HepG2 (cell line): ENCODE data around the gene CSK. TPM values are rescaled to one million over a fixed set of nuclear protein-coding genes. Genes with fewer than 3 reads are reported as not detected.

ENCODE experiments used
- ATAC-seq: fragments of 200-7000 bp; cut with Tn5 transposase; 3 replicates; pipeline ENCODE4 v1.9.1; 2020; ENCODE audit warnings: mild to moderate bottlenecking, moderate library complexity
- BruUV-seq: library from RNA; stranded (reverse); fragments of 400-500 nt; replicated peaks from 2 replicates; lab custom pipeline; 2021; lab: Mats Ljungman, UMichigan
- CTCF ChIA-PET: fragments of 300-600 bp; formaldehyde crosslinking; extraction: SDS; loops from one replicate; lab custom pipeline; 2021; ENCODE audit warnings: low total read pairs, inconsistent platforms, low intra/inter-chr PET ratio; lab: Yijun Ruan, JAX
- POLR2A ChIA-PET: fragments of 350-600 bp; sonication (Branson Sonifier 250); formaldehyde crosslinking; loops from one replicate; lab custom pipeline; 2020; ENCODE audit warnings: antibody characterized with exemption, inconsistent platforms; lab: Yijun Ruan, JAX
- DNase-seq: peaks from one replicate; pipeline ENCODE4 v3.0.0-alpha.2; 2015; ENCODE audit warnings: low spot score
- FAIRE-seq: peaks from 3 replicates; lab custom pipeline; 2011; peaks lifted over from hg19 to GRCh38; lab: Jason Lieb, UNC
- H2AFZ ChIP-seq: one replicate; pipeline ENCODE4 v1.6.1; 2011; ENCODE audit warnings: low read length, inconsistent platforms
- H3K27ac ChIP-seq: fragments of 300-600 bp; 3 replicates; pipeline ENCODE4 v1.8.0; 2011; ENCODE audit warnings: mixed run types, mild to moderate bottlenecking, mixed read lengths, low read length, inconsistent platforms; ENCODE audit not compliant: insufficient read depth; ENCODE audit errors: extremely low read length
- H3K27me3 ChIP-seq, 2 experiments: fragments of 200-600 bp in 1 of 2; 2 replicates in 1 of 2; 3 replicates in 1 of 2; pipeline versions ENCODE4 v1.6.0 to v1.8.0; 2011; ENCODE audit warnings: low read length in 2 of 2, mild to moderate bottlenecking in 2 of 2, moderate library complexity in 2 of 2, inconsistent platforms in 1 of 2; ENCODE audit not compliant: insufficient read depth in 2 of 2, control insufficient read depth in 1 of 2
- H3K36me3 ChIP-seq, 2 experiments: fragments of 200-600 bp in 1 of 2; replicated peaks in 1 of 2; 2 replicates in 1 of 2; 3 replicates in 1 of 2; pipeline versions ENCODE4 v1.5.1 to v1.8.0; 2011; ENCODE audit warnings: low read length in 2 of 2, inconsistent platforms in 1 of 2; ENCODE audit not compliant: insufficient read depth in 2 of 2, control insufficient read depth in 1 of 2
- H3K4me1 ChIP-seq: 2 replicates; pipeline ENCODE4 v1.5.1; 2012; ENCODE audit warnings: low read length, inconsistent platforms; ENCODE audit not compliant: insufficient read depth
- H3K4me2 ChIP-seq: 2 replicates; pipeline ENCODE4 v1.6.0; 2011; ENCODE audit warnings: low read depth, low read length, inconsistent platforms
- H3K4me3 ChIP-seq, 3 experiments: fragments of 200-600 bp in 1 of 3; sonication (generic), shearing (Covaris generic) in 1 of 3; replicated peaks in 1 of 3; 2 replicates each; pipeline ENCODE4 v1.5.1; 2011 to 2016; ENCODE audit warnings: low read length in 3 of 3, inconsistent platforms in 2 of 3, low read depth in 2 of 3, mild to moderate bottlenecking in 2 of 3, control low read depth in 1 of 3, mixed read lengths in 1 of 3; ENCODE audit not compliant: insufficient read depth in 1 of 3
- H3K79me2 ChIP-seq: one replicate; pipeline ENCODE4 v1.6.1; 2011; ENCODE audit warnings: low read length, inconsistent platforms; ENCODE audit not compliant: insufficient read depth
- H3K9ac ChIP-seq: 2 replicates; pipeline ENCODE4 v1.6.0; 2011; ENCODE audit warnings: mild to moderate bottlenecking, low read depth, low read length, inconsistent platforms; ENCODE audit not compliant: insufficient read depth
- H3K9me3 ChIP-seq: 2 replicates; pipeline ENCODE4 v1.5.1; 2012; ENCODE audit warnings: mild to moderate bottlenecking, low read length
- H4K20me1 ChIP-seq: 2 replicates; pipeline ENCODE4 v1.6.0; 2011; ENCODE audit warnings: inconsistent platforms, mild to moderate bottlenecking, low read length, moderate library complexity; ENCODE audit not compliant: insufficient read depth
- CHCHD3 ChIP-seq: sonication (generic); formaldehyde crosslinking; IDR thresholded peaks from 2 replicates; pipeline ENCODE4 v1.8.0; 2022; ENCODE audit warnings: mild to moderate bottlenecking, missing genetic modification reagents, moderate library complexity
- CHD2 ChIP-seq: IDR thresholded peaks from 2 replicates; pipeline ENCODE4 v1.6.1; 2011; ENCODE audit warnings: low read depth, low read length, improper control_type of control experiment
- CTCF ChIP-seq: sonication (generic); formaldehyde crosslinking; IDR thresholded peaks from 2 replicates; pipeline ENCODE4 v1.5.0; 2020; ENCODE audit warnings: mild to moderate bottlenecking, missing genetic modification reagents, moderate library complexity
- EED ChIP-seq: sonication (generic); formaldehyde crosslinking; IDR thresholded peaks from 2 replicates; pipeline ENCODE4 v1.5.0; 2020; ENCODE audit warnings: mild to moderate bottlenecking, missing genetic modification reagents
- NR2F2 ChIP-seq: IDR thresholded peaks from 2 replicates; pipeline ENCODE4 v1.6.1; 2012; ENCODE audit warnings: low read depth, inconsistent platforms, borderline replicate concordance
- SMC3 ChIP-seq: IDR thresholded peaks from 2 replicates; pipeline ENCODE4 v1.6.1; 2011; ENCODE audit warnings: low read length, improper control_type of control experiment
- SP4 ChIP-seq: sonication (generic); formaldehyde crosslinking; IDR thresholded peaks from 2 replicates; pipeline ENCODE4 v1.8.1; 2023; ENCODE audit warnings: mild to moderate bottlenecking, missing genetic modification reagents
- TEAD2 ChIP-seq: sonication (generic); formaldehyde crosslinking; IDR thresholded peaks from 2 replicates; pipeline ENCODE4 v1.9.0; 2021; ENCODE audit warnings: missing genetic modification reagents
- ZNF138 ChIP-seq: sonication (generic); formaldehyde crosslinking; IDR thresholded peaks from 2 replicates; pipeline ENCODE4 v1.5.0; 2020; ENCODE audit warnings: mild to moderate bottlenecking, low read depth, missing genetic modification reagents
- ZNF253 ChIP-seq: sonication (generic); formaldehyde crosslinking; IDR thresholded peaks from 2 replicates; pipeline ENCODE4 v1.8.0; 2022; ENCODE audit warnings: mild to moderate bottlenecking, missing genetic modification reagents, borderline replicate concordance
- ZNF383 ChIP-seq: sonication (generic); formaldehyde crosslinking; IDR thresholded peaks from 2 replicates; pipeline ENCODE4 v1.4.0; 2020; ENCODE audit warnings: missing genetic modification reagents, mild to moderate bottlenecking, borderline replicate concordance
- ZNF644 ChIP-seq: IDR thresholded peaks from 2 replicates; pipeline ENCODE4 v1.6.1; 2016; ENCODE audit warnings: low read depth
- ZNF761 ChIP-seq: sonication (generic); formaldehyde crosslinking; conservative IDR thresholded peaks from 2 replicates; pipeline ENCODE4 v1.4.0; 2020; ENCODE audit warnings: mild to moderate bottlenecking, missing genetic modification reagents
- ZNF788 ChIP-seq: sonication (generic); formaldehyde crosslinking; IDR thresholded peaks from 2 replicates; pipeline ENCODE4 v1.5.0; 2020; ENCODE audit warnings: mild to moderate bottlenecking, missing genetic modification reagents, borderline replicate concordance
- WGBS: methylation state at CpG from one replicate; pipeline ENCODE4 v1.1.6; 2017; ENCODE audit warnings: low lambda C conversion rate; 5-methylcytosine and 5-hydroxymethylcytosine counted together
- in situ Hi-C: cut with HindIII; loops from 2 replicates; pipeline ENCODE4 v1.10.0; 2017; ENCODE audit warnings: low pct_unique_long_range_greater_than_20kb; ENCODE audit not compliant: extremely low pct_ligation_motif_present
- intact Hi-C: fragments of 100-400 bp; cut with micrococcal nuclease; formaldehyde crosslinking; loops from one replicate; pipeline ENCODE4 v1.10.0; 2022; ENCODE audit not compliant: unreplicated experiment
- polyA plus RNA-seq, 8 experiments: library from polyadenylated mRNA; depleted of rRNA in 3 of 8; stranded (reverse) in 7 of 8; unstranded in 1 of 8; fragments of >200 nt; fragmentation: Illumina TruSeq in 4 of 8; extraction: Trizol in 4 of 8; gene quantifications; 2 replicates each; pipeline versions ENCODE4 v1.2.1 to v1.2.3, GENCODE V29; 2011 to 2016; ENCODE audit warnings: low read depth in 4 of 8, missing spikeins in 1 of 8, mixed read lengths in 1 of 8; ENCODE audit not compliant: insufficient read depth in 1 of 8
- total RNA-seq, 5 experiments: library from RNA; depleted of rRNA; stranded (reverse); fragments of >200 nt; fragmentation: Illumina TruSeq; extraction: Trizol; gene quantifications; 2 replicates each; pipeline ENCODE4 v1.2.3, GENCODE V29; 2016; ENCODE audit warnings: low read depth in 1 of 5
- TF ChIP-seq, protein P1 (sequence below): sonication (generic); formaldehyde crosslinking; IDR thresholded peaks from 2 replicates; pipeline ENCODE4 v1.5.0; 2020; ENCODE audit warnings: missing genetic modification reagents
- TF ChIP-seq, protein P2 (sequence below): sonication (generic); formaldehyde crosslinking; IDR thresholded peaks from 2 replicates; pipeline ENCODE4 v1.5.0; 2020; ENCODE audit warnings: missing genetic modification reagents, mild to moderate bottlenecking, borderline replicate concordance

The CSK gene
- total and polyA plus RNA-seq, 2 of the 13 experiments (the other 11 are each of a cell fraction or from before 2014, with no cell fraction given): 12.5 to 21.3 TPM

DNA sequence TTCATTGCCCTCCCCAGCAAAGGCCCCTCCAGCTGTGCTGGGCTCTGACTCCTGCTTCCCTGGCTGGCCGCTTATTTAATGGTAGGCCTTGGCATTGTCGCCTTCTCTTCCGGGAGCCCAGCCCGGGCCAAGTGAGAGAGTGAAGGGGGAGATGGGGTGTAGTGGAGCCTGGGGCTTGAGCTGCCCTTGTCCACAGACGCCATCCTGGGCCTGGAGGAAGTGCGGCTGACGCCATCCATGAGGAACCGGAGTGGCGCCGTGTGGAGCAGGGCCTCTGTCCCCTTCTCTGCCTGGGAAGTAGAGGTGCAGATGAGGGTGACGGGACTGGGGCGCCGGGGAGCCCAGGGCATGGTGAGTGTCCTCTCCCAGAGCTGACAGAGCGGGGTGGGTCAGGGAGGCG lies 34.1 kb downstream of the CSK start:
- Histone ChIP-seq H3K9ac (no peak overlapping the region), H4K20me1 (no peaks in the 10 kb centered on the region), H3K27me3 (peaks cover 1 to 8% of the 10 kb centered on the region in 2 experiments; a peak in 2 of 5 replicates), H3K4me2 (no peak overlapping the region), H3K4me1 (peaks cover 40% of the 10 kb centered on the region), H3K9me3 (no peaks in the 10 kb centered on the region), H3K4me3 (no peak overlapping the region), H2AFZ (no peak overlapping the region), H3K79me2 (no peaks in the 10 kb centered on the region), H3K36me3 (no peaks in the 10 kb centered on the region), H3K27ac (no peak overlapping the region)
- no TSS peak for BruUV-seq
- ChIA-PET POLR2A (no interaction called here), CTCF (no interaction called here)
- intact Hi-C loops (loop anchor here (5.0 kb wide), 1 partner anchor 34 kb away; the partner anchor contains the start of gene CSK), in situ Hi-C loops (no loop called here)
- ATAC-seq (no peak), DNase-seq (no peak), FAIRE-seq (no peak)
- no peak for TF ChIP-seq ZNF788 (CRISPR knock-in tag)
- TF ChIP-seq SMC3: no peak
- TF ChIP-seq EED: no peak
- no peak for TF ChIP-seq TEAD2 (CRISPR knock-in tag)
- TF ChIP-seq, protein P1, sequence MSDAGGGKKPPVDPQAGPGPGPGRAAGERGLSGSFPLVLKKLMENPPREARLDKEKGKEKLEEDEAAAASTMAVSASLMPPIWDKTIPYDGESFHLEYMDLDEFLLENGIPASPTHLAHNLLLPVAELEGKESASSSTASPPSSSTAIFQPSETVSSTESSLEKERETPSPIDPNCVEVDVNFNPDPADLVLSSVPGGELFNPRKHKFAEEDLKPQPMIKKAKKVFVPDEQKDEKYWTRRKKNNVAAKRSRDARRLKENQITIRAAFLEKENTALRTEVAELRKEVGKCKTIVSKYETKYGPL (CRISPR knock-in tag): no peak
- no peak for TF ChIP-seq ZNF383 (CRISPR knock-in tag)
- WGBS: 86% methylated on average over 14 of the region's 15 CpGs

- H3K79me2 ChIP-seq: no peaks in the 10 kb centered on the region
- in situ Hi-C loops: no loop called here
- ChIA-PET POLR2A (interaction anchor here (1.9 kb wide), 1 partner anchor 90 kb away, joined by 7 read pairs; the partner anchor contains the start of gene FAM219B), CTCF (no interaction called here)
- 16% methylated on average over 9 of the region's 19 CpGs for WGBS
- no peak overlapping the region for H3K27ac ChIP-seq
- peak overlapping the region; percentile 5; the same call in 1 of the 2 replicates for H3K9ac ChIP-seq
- FAIRE-seq (no peak), DNase-seq (no peak), ATAC-seq (peak; percentile 2; the same call in 1 of the 3 replicates)
- H3K27me3 ChIP-seq: peaks cover 1 to 8% of the 10 kb centered on the region in 2 experiments; a peak in 2 of 5 replicates
- no peaks in the 10 kb centered on the region for H4K20me1 ChIP-seq
- no peaks in the 10 kb centered on the region for H3K36me3 ChIP-seq
- H3K4me2 ChIP-seq: peak overlapping the region; percentile 59
- intact Hi-C loops: loop anchor here (1.0 to 5.0 kb wide), 2 partner anchors 34 to 121 kb away; partner anchors contain the start of gene CSK
- peaks cover 40% of the 10 kb centered on the region for H3K4me1 ChIP-seq
- peak overlapping the region in 1 of 3 experiments; percentile 35; a peak in 1 of 6 replicates for H3K4me3 ChIP-seq
- no peaks in the 10 kb centered on the region for H3K9me3 ChIP-seq
- H2AFZ ChIP-seq: no peak overlapping the region
- BruUV-seq: no TSS peak
- TF ChIP-seq, protein P2, sequence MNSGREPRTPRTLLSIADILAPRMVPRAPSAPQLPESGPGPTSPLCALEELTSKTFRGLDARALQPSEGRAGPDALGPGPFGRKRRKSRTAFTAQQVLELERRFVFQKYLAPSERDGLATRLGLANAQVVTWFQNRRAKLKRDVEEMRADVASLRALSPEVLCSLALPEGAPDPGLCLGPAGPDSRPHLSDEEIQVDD (CRISPR knock-in tag): no peak
- TF ChIP-seq ZNF644: no peak
- no peak for TF ChIP-seq ZNF761 (CRISPR knock-in tag)
- no peak for TF ChIP-seq CHCHD3
- no peak for TF ChIP-seq ZNF253 (CRISPR knock-in tag)
- 0 out of 2 replicates have a peak, but pooled peaks have one; percentile 11 for TF ChIP-seq CTCF (CRISPR knock-in tag)
- TF ChIP-seq SP4 (CRISPR knock-in tag): no peak
- TF ChIP-seq CHD2: no peak
- TF ChIP-seq ZNF138: no peak
- no peak for TF ChIP-seq NR2F2
Observed at GRCh38 chr15:74816624-74817369, 34.9 kb downstream of the CSK start.
